Hepatic stellate cell (primary cell): Measurements from ENCODE around the gene EPM2AIP1.
"Not testable (repeated sequence)": the region's sequence is repeated elsewhere in the genome, so short reads cannot be mapped to it uniquely, and the experiment has no call there.

Experiments
- DNase-seq: peaks from one replicate; pipeline ENCODE4 v3.0.0; 2011; ENCODE audit warnings: low spot score

The EPM2AIP1 gene

DNA sequence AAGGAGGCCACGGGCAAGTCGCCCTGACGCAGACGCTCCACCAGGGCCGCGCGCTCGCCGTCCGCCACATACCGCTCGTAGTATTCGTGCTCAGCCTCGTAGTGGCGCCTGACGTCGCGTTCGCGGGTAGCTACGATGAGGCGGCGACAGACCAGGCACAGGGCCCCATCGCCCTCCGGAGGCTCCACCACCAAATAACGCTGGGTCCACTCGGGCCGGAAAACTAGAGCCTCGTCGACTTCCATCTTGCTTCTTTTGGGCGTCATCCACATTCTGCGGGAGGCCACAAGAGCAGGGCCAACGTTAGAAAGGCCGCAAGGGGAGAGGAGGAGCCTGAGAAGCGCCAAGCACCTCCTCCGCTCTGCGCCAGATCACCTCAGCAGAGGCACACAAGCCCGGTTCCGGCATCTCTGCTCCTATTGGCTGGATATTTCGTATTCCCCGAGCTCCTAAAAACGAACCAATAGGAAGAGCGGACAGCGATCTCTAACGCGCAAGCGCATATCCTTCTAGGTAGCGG is at the start of gene EPM2AIP1:
Gene EPM2AIP1 (minus strand): TSS at position 326 of the 520 bp plus-strand sequence. CDS start 54 bp downstream, at position 272.
- peak; percentile 99 for DNase-seq

DNA sequence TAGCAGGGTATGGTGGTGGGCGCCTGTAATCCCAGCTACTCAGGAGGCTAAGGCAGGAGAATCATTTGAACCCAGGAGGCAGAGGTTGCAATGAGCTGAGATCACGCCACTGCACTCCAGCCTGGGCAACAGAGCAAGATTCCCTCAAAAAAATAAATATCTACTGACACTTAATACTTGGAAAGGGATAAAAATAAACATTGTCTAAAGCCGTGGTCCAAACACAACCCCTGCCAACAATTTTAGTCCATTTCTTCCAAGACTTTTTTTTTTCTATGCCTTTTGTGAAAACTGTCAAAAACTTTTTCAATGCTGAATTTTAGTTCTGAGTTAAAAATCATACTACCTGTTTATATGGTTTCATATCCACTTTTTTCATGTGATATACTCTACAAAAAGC is 49.8 kb upstream of the EPM2AIP1 start:
- DNase-seq, result not testable (repeated sequence)

DNA sequence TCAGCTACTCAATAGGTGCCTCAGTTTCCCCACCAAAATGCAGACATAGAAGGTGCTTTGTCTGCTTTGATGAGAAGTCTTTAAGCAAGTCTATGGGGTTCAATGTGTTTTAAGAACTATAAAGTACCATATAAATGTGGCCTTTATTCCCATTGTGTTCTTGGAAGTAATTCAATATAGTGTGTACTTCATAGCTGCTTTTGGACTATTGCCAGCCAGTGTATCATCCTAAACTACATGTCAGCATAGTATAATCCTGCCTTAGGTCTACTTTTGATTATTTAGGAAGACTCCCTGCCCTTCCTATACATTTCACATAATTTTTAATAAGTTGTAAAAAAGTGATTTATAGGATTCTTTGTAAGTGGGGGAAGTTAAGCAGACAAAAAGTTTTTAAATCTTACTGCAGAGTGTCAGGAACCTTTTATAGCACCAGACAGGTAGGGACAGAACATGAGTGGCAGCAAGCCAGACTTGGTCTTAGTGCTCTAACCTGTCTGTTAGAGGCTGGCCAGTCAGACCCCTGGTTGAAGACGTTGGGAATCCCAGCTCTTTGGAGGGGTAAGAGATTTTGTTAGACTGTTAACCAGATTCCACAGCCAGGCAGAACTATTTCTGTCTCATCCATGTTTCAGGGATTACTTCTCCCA is 48.7 kb upstream of the EPM2AIP1 start:
- no peak for DNase-seq

DNA sequence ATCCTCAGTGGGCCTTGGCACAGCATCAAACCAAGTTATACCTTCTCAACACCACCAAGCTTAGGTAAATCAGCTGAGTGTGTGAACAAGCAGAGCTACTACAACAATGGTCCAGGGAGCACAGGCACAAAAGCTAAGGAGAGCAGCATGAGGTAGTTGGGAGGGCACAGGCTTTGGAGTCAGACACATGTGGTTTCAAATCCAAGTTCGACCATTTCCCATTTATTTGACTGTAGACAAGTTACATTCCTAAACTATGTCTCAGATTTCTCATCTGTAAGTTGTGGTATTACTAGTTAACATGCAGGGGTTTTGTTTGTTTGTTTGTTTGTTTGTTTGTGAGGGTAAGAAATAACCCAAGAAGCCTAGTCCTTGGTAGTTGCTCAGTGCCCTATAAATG is 47.3 kb upstream of the EPM2AIP1 start:
- no peak for DNase-seq

DNA sequence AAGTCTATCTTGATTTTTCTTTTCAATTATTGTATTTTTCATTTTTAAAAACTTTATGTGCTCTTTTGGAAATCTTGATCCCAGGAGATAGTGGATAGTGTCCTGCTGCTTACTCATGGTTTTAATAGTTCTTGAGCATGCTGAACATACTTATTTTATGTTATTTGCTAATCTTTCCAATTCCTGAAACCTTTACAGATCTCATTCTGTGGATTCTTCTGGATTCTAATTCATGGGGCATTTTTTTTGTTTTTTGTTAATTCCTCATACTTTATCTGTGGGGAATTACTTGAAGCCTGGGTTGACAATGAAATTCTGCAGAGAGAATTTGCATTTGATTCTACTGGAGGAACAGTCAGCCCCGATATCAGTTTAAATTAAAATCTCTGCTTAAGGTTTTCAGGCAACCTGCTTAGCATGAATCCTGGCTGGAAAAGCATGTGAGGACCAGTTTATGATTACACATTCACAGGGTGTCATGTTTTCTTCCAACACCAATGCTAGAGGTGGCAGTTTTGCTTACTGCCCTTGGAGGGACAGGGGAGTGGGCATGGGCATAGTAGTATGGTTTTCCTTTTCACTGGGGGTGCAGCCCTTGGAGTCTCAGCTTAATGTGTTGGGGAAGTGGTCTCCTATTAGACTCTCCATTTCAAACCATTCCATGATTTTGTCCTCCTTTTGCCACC is 46.4 kb upstream of the EPM2AIP1 start:
- no peak for DNase-seq

DNA sequence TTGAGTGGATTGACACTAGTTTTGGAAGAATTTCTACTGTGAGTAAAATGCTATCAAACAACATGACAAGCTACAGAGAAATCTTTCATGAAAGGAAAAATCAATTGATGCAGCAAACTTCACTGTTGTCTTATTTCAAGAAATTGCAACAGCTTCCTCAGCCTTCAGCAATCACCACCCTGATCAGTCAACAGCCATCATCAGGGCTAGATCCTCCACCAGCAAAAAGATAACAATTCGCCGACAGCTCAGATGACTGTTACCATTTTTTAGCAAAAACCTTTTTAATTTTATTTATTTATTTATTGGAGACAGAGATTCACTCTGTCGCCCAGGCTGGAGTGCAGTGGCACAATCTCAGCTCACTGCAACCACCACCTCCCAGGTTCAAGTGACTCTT is 44.4 kb upstream of the EPM2AIP1 start:
- no peak for DNase-seq

DNA sequence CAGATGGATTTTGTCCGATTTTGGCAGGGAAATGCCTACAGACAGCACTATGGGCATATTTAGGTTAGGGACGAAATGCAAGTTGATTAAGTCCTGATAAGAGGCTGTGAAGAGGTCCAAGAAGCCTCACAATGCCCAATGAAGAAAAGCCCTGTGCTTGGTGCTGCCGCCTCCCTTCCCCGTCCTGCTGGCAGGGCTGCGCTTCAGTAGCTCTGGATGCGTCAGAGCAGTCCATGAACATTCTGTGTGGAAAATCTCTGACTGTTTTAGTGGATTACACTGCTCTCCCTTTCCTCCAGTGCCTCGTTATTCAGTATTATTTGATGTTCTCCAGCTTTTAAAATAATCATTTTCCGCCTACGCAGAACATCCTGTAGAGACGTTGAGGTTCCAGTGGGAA is 40.0 kb upstream of the EPM2AIP1 start:
- DNase-seq, result no peak

DNA sequence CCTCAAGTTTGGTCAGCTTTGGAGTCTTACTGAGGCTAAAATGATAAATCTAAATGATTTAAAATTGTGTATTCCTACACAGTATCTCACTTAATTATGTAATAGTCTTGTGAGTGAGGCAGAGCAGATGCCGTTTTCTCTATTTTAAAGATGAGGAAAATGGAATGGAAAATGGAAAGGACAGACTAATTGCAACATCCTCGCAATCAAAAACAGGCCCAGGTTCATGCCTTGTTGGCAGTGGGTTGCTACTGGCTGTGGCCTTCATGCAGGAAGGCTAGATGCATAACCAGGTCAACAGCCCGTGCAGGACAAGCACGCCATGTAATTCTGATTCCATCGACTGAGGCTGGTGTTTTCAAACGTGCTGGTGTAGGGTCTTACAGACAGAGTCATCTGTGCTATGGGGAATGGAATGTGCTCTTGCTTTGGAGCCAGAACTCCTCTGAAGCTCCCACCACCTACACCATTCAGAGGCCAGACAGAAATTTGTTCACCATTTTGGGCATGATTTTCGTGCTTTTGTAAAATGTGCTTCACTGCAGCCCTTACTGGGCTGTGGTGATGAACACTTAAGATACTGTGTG is 38.3 kb upstream of the EPM2AIP1 start:
- no peak for DNase-seq

DNA sequence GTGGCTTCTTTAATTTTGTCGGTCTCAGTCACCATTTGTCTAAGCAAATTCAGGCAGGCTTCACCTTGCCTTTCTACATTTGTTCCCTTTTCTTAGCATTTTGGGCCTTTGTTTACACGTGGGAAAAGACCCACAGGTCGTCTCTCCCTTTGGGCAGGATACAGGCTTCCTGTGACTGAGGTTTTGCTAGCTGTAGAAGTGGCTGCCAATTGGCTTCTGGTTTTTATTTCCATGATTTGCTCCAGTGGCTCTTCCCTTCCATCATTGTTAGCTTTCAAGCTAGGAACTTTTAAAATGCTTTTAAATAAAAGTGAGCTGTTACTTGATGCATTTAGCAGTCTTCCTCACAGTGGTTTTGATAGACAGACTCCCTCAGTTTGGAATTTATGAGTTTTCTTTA is 37.7 kb upstream of the EPM2AIP1 start:
- no peak for DNase-seq

DNA sequence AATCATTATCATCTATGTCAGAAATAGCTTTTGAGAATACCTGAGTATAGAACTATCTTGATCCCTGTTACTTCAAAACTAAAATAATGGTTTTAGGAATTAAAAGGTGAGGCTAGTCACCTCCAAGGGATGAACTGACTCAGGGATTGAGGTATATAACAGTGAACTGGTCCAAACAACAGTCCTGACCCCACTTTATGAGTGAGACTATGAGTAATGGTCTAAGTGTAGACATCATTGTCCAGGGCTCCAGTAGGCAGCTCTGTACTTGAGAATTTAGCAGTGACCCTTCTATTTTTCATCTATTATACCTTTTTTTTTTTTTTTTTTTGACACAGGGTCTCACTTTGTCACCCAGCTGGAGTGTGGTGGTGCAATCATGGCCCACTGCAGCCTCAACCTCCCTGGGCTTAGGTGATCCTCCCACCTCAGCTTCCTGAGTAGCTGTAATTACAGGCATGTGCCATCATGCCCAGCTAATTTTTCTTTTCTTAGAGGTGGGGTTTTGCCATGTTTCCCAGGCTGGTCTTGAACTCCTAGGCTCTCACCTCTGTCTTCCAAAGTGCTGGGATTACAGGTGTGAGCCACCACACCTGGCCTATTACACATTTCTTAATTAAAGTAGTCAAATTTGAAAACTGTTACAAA is 36.7 kb upstream of the EPM2AIP1 start:
- no peak for DNase-seq

DNA sequence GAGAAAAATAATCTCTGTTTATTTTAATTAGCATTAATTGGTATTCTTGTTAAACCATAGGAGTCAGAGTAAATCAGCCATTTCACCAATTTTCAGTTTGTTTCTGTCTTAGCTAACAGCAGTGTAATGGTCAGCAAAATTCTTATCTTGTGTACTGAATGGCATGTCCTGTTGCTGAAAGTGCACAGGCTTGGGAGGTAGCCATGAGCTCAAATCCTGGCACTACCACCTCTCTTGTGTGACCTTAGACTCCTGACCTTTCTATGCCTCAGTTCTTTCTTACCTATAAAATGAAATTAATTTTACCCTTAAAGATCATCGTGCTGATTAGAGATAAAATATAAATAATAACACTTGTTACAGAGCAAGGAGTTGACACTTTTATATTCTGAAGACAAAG is 36.2 kb upstream of the EPM2AIP1 start:
- no peak for DNase-seq

DNA sequence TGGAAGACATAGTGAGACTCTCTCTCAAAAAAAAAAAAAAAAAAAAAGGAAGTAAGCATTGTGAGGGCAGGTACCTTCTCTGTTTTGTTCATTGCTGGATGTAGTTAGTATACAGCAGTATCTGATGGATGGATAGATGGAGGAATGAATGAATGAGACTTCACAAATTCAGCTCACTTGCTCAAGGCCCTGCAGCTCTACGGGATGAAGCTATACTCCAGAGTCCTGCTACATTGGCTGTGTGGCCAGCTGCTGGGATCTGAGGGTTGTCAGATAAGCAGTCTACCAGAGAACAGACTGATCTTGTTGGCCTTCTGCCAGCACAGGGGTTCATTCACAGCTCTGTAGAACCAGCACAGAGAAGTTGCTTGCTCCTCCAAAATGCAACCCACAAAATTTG is 35.4 kb upstream of the EPM2AIP1 start:
- DNase-seq, result no peak

DNA sequence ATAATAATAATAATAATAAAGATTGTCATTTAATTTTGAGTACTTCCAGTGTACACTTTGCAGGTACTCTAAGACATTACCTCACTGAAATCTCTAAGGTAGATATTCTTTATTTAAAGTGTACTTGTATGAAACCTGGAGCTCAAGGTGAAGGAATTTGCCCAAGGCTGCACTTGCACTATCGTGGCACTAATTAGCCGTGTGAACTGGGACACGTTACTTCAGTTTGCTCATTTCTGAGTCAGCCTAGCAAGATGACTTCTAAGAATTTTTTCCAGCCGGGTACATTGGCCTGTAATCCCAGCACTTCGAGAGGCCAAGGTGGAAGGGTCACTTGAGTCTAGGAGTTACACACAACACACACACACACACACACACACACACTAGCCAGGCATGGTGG is 33.9 kb upstream of the EPM2AIP1 start:
- no peak for DNase-seq

DNA sequence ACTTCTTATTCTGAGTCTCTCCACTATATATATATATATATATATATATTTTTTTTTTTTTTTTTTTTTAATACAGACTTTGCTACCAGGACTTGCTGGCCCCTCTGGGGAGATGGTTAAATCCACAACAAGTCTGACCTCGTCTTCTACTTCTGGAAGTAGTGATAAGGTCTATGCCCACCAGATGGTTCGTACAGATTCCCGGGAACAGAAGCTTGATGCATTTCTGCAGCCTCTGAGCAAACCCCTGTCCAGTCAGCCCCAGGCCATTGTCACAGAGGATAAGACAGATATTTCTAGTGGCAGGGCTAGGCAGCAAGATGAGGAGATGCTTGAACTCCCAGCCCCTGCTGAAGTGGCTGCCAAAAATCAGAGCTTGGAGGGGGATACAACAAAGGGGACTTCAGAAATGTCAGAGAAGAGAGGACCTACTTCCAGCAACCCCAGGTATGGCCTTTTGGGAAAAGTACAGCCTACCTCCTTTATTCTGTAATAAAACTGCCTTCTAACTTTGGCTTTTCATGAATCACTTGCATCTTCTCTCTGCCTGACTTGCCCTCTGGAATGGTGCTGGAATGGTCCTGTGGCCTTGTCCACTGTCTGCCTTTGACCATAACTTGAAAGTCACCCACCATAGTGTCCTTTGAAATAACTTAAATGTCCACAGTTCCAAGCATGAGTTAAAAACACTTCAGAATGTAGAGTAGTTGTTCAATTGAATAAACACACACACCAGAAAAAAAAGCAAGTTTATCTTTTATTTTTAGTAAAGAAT is 32.8 kb upstream of the EPM2AIP1 start:
- DNase-seq, result no peak

DNA sequence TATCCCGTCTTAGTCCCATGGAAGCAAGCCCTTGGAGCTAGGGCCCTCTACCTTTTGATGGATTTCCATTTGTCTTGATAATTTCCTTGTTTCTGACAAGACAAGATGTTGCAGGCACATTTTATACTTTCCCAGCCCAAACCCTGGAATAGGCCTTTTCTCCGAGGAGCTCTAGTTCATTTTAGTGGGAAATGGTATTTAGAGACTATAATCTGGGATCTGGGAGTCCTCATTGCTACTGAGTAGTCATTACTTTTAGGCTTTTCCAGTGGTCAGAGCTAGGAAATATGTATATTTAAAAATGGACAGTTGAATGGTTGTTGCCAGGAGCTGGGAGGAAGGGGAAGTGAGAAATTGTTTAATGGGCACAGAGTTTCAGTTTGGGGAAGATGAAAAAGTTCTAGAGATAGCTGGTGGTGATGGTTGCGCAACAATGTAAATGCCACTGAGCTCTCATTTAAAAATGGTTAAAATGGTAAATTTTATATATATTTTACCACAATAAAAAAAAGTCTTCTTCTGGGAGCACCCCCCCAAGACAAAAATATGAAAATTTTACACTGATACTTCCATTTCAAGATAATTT is 32.0 kb upstream of the EPM2AIP1 start:
- DNase-seq, result no peak

DNA sequence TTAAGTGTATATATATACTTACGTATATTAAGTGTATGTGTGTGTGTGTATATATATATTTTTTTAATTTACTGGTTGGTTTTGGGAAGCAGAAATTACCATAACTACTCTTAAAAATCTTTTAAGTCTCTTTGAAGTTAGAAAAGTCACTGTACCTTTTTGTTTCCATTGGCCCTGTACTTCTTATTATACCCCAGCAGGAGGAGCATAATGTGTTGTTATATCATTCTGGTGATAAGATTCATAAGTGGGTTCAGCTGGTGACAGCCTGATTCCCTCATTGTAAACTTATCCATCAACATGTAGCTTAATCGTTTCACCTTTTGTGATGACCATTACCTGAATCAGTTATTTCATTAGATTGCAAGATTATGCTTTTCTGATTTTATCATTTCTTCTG is 31.2 kb upstream of the EPM2AIP1 start:
- DNase-seq, result peak; percentile 34

DNA sequence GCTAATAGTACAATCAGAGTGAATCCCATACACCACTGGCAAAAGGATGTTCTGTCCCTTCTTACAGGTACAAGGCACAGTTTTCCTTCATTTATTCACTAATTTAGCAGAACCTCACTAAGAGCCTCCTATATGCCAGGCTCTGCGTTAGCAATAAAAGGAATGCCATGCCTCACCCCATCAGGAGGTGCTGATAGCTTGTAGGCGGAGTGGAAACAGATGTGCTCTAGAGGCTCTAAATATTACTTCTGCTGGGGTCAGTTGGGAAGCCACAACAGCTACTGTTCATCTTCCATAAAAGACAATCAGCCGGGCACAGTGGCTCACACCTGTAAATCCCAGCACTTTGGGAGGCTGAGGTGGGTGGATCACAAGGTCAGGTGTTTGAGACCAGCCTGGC is 24.8 kb upstream of the EPM2AIP1 start:
- no peak for DNase-seq

DNA sequence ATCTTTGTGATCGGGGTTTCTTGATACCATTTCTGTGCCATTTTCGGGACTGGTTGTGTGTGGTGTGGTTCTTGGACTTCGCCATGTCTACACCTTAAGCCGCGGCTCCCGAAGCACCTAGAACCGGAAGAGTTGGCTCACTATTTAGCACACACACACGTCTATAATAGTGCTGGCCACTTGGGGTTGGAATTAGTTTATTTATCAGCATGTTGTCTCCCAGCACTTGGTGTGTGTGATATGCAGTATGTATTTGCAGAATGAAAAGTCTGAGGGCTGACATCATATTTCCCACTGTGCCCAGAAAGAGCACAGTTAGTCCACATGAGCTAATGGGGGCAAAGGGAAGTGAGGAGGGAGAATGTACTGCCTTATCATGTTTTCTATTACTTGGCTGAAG is 24.0 kb upstream of the EPM2AIP1 start:
- no peak for DNase-seq

DNA sequence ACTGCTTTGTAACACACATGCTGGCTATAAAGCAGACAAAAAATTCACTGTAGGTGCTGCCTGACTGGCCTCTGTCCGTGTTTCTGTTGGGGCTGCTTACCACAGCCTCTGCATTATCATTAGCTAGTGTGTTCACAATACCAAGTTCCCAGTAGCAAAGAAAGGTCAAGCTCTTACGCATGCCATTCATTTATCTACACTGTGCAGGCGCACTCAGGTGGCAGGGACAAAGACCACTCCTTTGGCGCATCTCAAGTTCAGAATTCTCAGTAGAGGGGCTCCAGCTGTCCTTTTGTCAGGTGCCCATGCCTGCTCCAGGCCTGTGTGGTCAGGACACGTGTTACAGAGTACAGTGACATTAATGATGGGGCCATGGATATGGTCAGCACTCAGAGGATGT is 22.7 kb upstream of the EPM2AIP1 start:
- DNase-seq, result no peak

DNA sequence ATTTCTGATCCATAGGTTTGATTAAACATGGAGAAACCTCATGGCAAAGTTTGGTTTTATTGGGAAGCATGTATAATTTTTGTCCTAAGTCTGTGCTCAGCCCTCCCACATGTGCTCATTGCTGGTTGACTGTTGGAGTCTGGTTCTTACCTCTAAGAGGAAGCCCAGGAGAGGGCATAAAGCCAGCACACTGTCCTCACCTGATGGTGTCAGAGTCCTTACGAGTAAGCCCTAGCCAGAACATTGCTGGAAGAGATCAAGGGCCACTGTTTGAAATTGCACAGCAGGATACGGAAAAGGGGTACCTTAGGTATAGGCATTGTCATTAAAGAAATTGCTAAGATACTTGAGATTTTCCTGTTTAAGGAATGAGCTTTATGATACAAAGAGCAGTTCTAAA is 21.7 kb upstream of the EPM2AIP1 start:
- no peak for DNase-seq
